GM19193 (cell line): ENCODE results near the gene CSNK1G3.

Experiments
- POLR2A ChIP-seq: IDR thresholded peaks from 4 replicates; pipeline ENCODE4 v1.6.1; 2011; ENCODE audit not compliant: insufficient read depth, insufficient read length; ENCODE audit errors: extremely low read depth

Gene CSNK1G3

GRCh38 chr5:123503299-123503698 lies 8.7 kb upstream of the CSNK1G3 start:
- no peak for TF ChIP-seq POLR2A

- no peak for TF ChIP-seq POLR2A
Observed at GRCh38 chr5:123505633-123506032, 6.3 kb upstream of the CSNK1G3 start.

GRCh38 chr5:123508441-123508840 lies 3.5 kb upstream of the CSNK1G3 start:
- TF ChIP-seq POLR2A, result no peak

GRCh38 chr5:123511290-123511647 lies 708 bp upstream of the CSNK1G3 start:
- TF ChIP-seq POLR2A, result no peak

GRCh38 chr5:123512611-123513461 lies 859 bp downstream of the CSNK1G3 start:
- TF ChIP-seq POLR2A, result no peak

- TF ChIP-seq POLR2A, result no peak
Observed at GRCh38 chr5:123514615-123515355, 2.8 kb downstream of the CSNK1G3 start.

- TF ChIP-seq POLR2A, result no peak
Observed at GRCh38 chr5:123515904-123516303, 3.9 kb downstream of the CSNK1G3 start.

- no peak for TF ChIP-seq POLR2A
Observed at GRCh38 chr5:123517476-123517875, 5.5 kb downstream of the CSNK1G3 start.

GRCh38 chr5:123518111-123518510 lies 6.1 kb downstream of the CSNK1G3 start:
- TF ChIP-seq POLR2A, result no peak

GRCh38 chr5:123520677-123521247 lies 8.8 kb downstream of the CSNK1G3 start:
- no peak for TF ChIP-seq POLR2A

- TF ChIP-seq POLR2A, result no peak
Observed at GRCh38 chr5:123524146-123524545, 12.2 kb downstream of the CSNK1G3 start.

- no peak for TF ChIP-seq POLR2A
Observed at GRCh38 chr5:123527190-123527589, 15.2 kb downstream of the CSNK1G3 start.

- no peak for TF ChIP-seq POLR2A
Observed at GRCh38 chr5:123528065-123528464, 16.1 kb downstream of the CSNK1G3 start.

- no peak for TF ChIP-seq POLR2A
Observed at GRCh38 chr5:123528878-123529277, 16.9 kb downstream of the CSNK1G3 start.

- TF ChIP-seq POLR2A, result no peak
Observed at GRCh38 chr5:123530728-123531127, 18.8 kb downstream of the CSNK1G3 start.

GRCh38 chr5:123535648-123536047 lies 23.7 kb downstream of the CSNK1G3 start:
- TF ChIP-seq POLR2A, result no peak

- TF ChIP-seq POLR2A, result no peak
Observed at GRCh38 chr5:123537256-123537655, 25.3 kb downstream of the CSNK1G3 start.

- no peak for TF ChIP-seq POLR2A
Observed at GRCh38 chr5:123537845-123538244, 25.9 kb downstream of the CSNK1G3 start.
